HG03354 (cell line): ENCODE measurements around the gene ABHD11.
A peak's percentile ranks its signal among the peaks of the same experiment; 100 is the strongest.
"Not testable (repeated sequence)": the region's sequence is repeated elsewhere in the genome, so short reads cannot be mapped to it uniquely, and the experiment has no call there.

Source experiments
- ATAC-seq: cut with Tn5 transposase; IDR thresholded peaks from one replicate; pipeline ENCODE4 v1.9.1; 2021; ENCODE audit warnings: mild to moderate bottlenecking; ENCODE audit not compliant: unreplicated experiment, poor library complexity, severe bottlenecking

The ABHD11 gene

GRCh38 chr7:73722182-73722581 lies 16.4 kb downstream of the ABHD11 start:
- not testable (repeated sequence) for ATAC-seq

GRCh38 chr7:73721377-73721817 lies 17.2 kb downstream of the ABHD11 start:
- no peak for ATAC-seq

- not testable (repeated sequence) for ATAC-seq
Observed at GRCh38 chr7:73720443-73720842, 18.2 kb downstream of the ABHD11 start.

GRCh38 chr7:73719806-73720169 lies 18.8 kb downstream of the ABHD11 start:
- ATAC-seq, result peak; percentile 7

- ATAC-seq, result peak; percentile 63
Observed at GRCh38 chr7:73718905-73719805, 19.4 kb downstream of the ABHD11 start, which contains the start of gene STX1A. STX1A (minus strand) TSS chr7:73719669; CDS start chr7:73719631, 38 bp downstream.

- ATAC-seq, result no peak
Observed at GRCh38 chr7:73718438-73718881, 20.1 kb downstream of the ABHD11 start.

- ATAC-seq, result no peak
Observed at GRCh38 chr7:73717991-73718405, 20.6 kb downstream of the ABHD11 start.

- no peak for ATAC-seq
Observed at GRCh38 chr7:73717025-73717807, 21.4 kb downstream of the ABHD11 start.

- ATAC-seq, result no peak
Observed at GRCh38 chr7:73716318-73716890, 22.2 kb downstream of the ABHD11 start.

GRCh38 chr7:73715648-73716317 lies 22.8 kb downstream of the ABHD11 start:
- ATAC-seq, result no peak

GRCh38 chr7:73713319-73713718 lies 25.3 kb downstream of the ABHD11 start:
- not testable (repeated sequence) for ATAC-seq

GRCh38 chr7:73712773-73713172 lies 25.8 kb downstream of the ABHD11 start:
- no peak for ATAC-seq

GRCh38 chr7:73708961-73709549 lies 29.5 kb downstream of the ABHD11 start:
- no peak for ATAC-seq

GRCh38 chr7:73707045-73707631 lies 31.5 kb downstream of the ABHD11 start:
- ATAC-seq, result no peak

GRCh38 chr7:73706126-73707044 lies 32.2 kb downstream of the ABHD11 start:
- no peak for ATAC-seq

- no peak for ATAC-seq
Observed at GRCh38 chr7:73705551-73705920, 33.1 kb downstream of the ABHD11 start.

GRCh38 chr7:73704640-73705550 lies 33.7 kb downstream of the ABHD11 start:
- ATAC-seq, result no peak
